Mesodermal cell (in vitro differentiated cells): ENCODE results near the gene LYL1.

Experiments
- H3K27ac ChIP-seq: 2 replicates; pipeline ENCODE4 v1.7.0; 2013; ENCODE audit warnings: mild to moderate bottlenecking, low read depth, low read length, moderate library complexity; ENCODE audit not compliant: severe bottlenecking
- H3K36me3 ChIP-seq: 2 replicates; pipeline ENCODE4 v1.7.1; 2013; ENCODE audit warnings: mild to moderate bottlenecking, low read length, moderate library complexity; ENCODE audit not compliant: control insufficient read depth, insufficient read depth
- H3K4me1 ChIP-seq: one replicate; pipeline ENCODE4 v1.7.1; 2013; ENCODE audit warnings: mild to moderate bottlenecking, low read length; ENCODE audit not compliant: insufficient read depth, control insufficient read depth, poor library complexity, severe bottlenecking
- H3K4me3 ChIP-seq: 2 replicates; pipeline ENCODE4 v1.7.0; 2013; ENCODE audit warnings: low read length, control low read depth, mild to moderate bottlenecking; ENCODE audit not compliant: insufficient read depth, poor library complexity, severe bottlenecking; ENCODE audit errors: extremely low read depth
- H3K9me3 ChIP-seq: 2 replicates; pipeline ENCODE4 v1.7.1; 2013; ENCODE audit warnings: mild to moderate bottlenecking, low read length, moderate library complexity; ENCODE audit not compliant: control insufficient read depth
- WGBS, 2 experiments: methylation state at CpG; one replicate each; pipeline ENCODE4 v1.1.5; 2013; ENCODE audit warnings: missing lambda C conversion rate in 2 of 2; ENCODE audit not compliant: insufficient coverage in 2 of 2; 5-methylcytosine and 5-hydroxymethylcytosine counted together

LYL1 gene

DNA sequence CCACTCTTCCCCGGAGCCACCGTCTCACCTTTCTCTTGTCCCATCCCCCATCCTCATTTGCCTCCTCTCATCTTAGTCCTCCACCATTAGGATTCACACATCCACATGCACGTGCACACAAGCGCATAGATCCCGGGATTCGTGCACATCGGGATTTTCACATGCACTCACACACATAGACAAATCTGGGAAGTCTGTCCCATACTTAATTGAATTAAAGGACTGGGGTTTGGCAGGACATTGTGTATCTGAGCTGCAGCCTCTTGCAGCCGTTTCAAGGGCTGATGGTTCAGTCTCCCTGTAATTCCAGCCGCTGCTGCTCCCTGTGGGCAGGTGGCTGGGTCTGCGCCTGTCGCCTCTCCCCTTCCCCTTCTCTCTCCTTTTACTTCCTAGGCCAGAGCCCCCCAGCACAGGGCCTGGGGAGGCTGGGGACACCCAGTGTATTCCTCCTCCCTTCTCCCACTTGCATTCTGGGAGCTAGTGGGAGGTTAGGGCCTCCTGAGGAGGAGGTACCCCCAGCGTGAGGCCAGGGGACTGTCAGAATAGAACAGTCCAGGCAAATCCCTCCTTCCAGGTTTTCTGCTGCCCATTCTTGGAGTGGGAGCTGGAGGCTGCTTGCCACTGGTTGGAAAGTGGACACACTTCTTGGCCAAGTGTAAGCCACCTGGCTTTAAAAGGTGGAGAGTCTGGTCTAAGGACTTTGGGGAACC lies 43.6 kb downstream of the LYL1 start:
- 65 to 66% methylated on average over 8 to 11 of the region's 12 CpGs for WGBS, 2 experiments
- no peak overlapping the region for H3K27ac ChIP-seq
- no peaks in the 10 kb centered on the region for H3K36me3 ChIP-seq
- H3K9me3 ChIP-seq, result no peaks in the 10 kb centered on the region
- peaks cover 53% of the 10 kb centered on the region for H3K4me1 ChIP-seq
- H3K4me3 ChIP-seq, result no peak overlapping the region

DNA sequence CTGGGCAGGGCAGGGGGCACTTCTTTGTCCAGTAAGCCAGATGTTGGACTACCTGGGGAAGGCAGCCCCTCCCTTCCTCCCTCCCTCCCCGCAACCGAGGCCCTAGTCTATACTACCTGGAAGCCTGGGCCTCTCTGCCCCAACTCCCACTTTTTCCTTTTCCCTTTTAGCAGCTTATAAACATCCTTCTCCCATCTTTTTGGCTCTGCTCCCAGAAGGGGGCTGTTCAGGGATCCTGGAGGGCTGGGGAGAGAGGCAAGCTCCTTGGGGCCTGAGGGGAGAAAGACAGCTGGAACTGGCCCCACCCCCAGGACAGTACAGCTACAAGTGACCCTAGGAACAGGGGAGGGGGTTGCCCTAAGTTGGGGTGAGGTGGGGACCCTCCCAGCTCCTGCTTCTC lies 44.9 kb downstream of the LYL1 start:
- Histone ChIP-seq H3K36me3 (no peaks in the 10 kb centered on the region), H3K4me3 (no peak overlapping the region), H3K4me1 (peaks cover 66% of the 10 kb centered on the region), H3K9me3 (no peaks in the 10 kb centered on the region), H3K27ac (no peak overlapping the region)
- 67 to 71% methylated on average over 2 of the region's 2 CpGs for WGBS, 2 experiments

GRCh38 chr19:13057147-13057572 lies 45.5 kb downstream of the LYL1 start:
- Histone ChIP-seq H3K9me3 (no peaks in the 10 kb centered on the region), H3K4me1 (peaks cover 72% of the 10 kb centered on the region), H3K36me3 (no peaks in the 10 kb centered on the region), H3K4me3 (no peak overlapping the region), H3K27ac (no peak overlapping the region)
- 0 to 21% methylated on average over 1 to 3 of the region's 15 CpGs for WGBS, 2 experiments

DNA sequence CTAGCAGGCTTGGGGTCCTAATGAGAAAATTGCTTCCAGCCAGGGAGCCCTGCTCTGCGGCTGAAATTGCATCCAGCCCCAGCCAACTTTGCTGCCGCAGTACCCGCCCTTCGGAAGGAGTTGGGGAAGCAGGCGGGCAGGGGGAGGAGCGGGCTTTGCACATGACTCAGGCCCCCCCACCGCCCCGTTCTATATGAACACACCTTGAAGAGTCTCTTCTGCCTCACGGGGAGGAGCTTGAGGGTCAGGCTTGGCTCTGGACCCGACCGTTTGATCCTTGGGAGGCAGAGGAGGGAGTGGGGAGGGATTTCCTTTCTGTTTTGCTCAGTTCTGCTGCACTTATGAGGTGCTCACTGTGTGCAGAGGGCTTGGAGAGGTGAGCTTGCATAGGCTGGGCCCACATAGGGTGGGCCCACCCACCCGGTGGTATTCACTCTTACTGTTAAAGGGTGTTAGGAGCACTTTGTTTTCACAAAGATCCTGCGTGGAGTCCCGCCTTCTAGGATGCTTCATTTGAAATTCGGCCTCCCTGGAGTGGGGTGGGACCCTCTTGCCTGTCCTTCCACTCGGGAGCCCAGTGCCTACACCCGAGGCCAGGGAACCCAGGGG lies 46.5 kb downstream of the LYL1 start:
- Histone ChIP-seq H3K4me1 (peaks cover 82% of the 10 kb centered on the region), H3K4me3 (no peak overlapping the region), H3K27ac (peak overlapping the region; percentile 88), H3K36me3 (no peaks in the 10 kb centered on the region), H3K9me3 (no peaks in the 10 kb centered on the region)
- WGBS, 2 experiments, result 16 to 18% methylated on average over 9 to 11 of the region's 17 CpGs

GRCh38 chr19:13055213-13056051 lies 47.2 kb downstream of the LYL1 start:
- no peaks in the 10 kb centered on the region for H3K36me3 ChIP-seq
- peaks cover 82% of the 10 kb centered on the region for H3K4me1 ChIP-seq
- WGBS, 2 experiments, result 3 to 4% methylated on average over 12 to 23 of the region's 29 CpGs
- no peak overlapping the region for H3K4me3 ChIP-seq
- peak overlapping the region; percentile 88 for H3K27ac ChIP-seq
- H3K9me3 ChIP-seq, result no peaks in the 10 kb centered on the region

GRCh38 chr19:13054626-13055212 lies 47.9 kb downstream of the LYL1 start:
- peak overlapping the region; percentile 88 for H3K27ac ChIP-seq
- 34 to 42% methylated on average over 4 to 9 of the region's 11 CpGs for WGBS, 2 experiments
- H3K4me3 ChIP-seq, result no peak overlapping the region
- H3K36me3 ChIP-seq, result no peaks in the 10 kb centered on the region
- H3K4me1 ChIP-seq, result peaks cover 75% of the 10 kb centered on the region
- no peaks in the 10 kb centered on the region for H3K9me3 ChIP-seq

GRCh38 chr19:13053761-13054625 lies 48.7 kb downstream of the LYL1 start:
- Histone ChIP-seq H3K27ac (peak overlapping the region; percentile 88), H3K4me3 (no peak overlapping the region), H3K36me3 (no peaks in the 10 kb centered on the region), H3K9me3 (no peaks in the 10 kb centered on the region), H3K4me1 (peaks cover 72% of the 10 kb centered on the region)
- 25 to 42% methylated on average over 12 to 13 of the region's 17 CpGs for WGBS, 2 experiments

GRCh38 chr19:13053238-13053637 lies 49.4 kb downstream of the LYL1 start:
- H3K4me1 ChIP-seq, result peaks cover 69% of the 10 kb centered on the region

GRCh38 chr19:13052447-13053175 lies 50.0 kb downstream of the LYL1 start:
- H3K36me3 ChIP-seq, result no peaks in the 10 kb centered on the region
- H3K9me3 ChIP-seq, result no peaks in the 10 kb centered on the region
- H3K4me1 ChIP-seq, result peaks cover 65% of the 10 kb centered on the region
- H3K27ac ChIP-seq, result no peak overlapping the region
- H3K4me3 ChIP-seq, result no peak overlapping the region
- 75 to 77% methylated on average over 7 to 11 of the region's 12 CpGs for WGBS, 2 experiments

More at GRCh38 chr19:13053238-13053637, 49.4 kb downstream of the LYL1 start:
- H3K36me3 ChIP-seq, result no peaks in the 10 kb centered on the region
- H3K9me3 ChIP-seq, result no peaks in the 10 kb centered on the region
- WGBS, 2 experiments, result 84 to 100% methylated on average over 1 to 2 of the region's 3 CpGs
- H3K4me3 ChIP-seq, result no peak overlapping the region
- H3K27ac ChIP-seq, result peak overlapping the region; percentile 88
